Astrocyte of the cerebellum (primary cell): ENCODE measurements around the gene KIAA0513.

ENCODE experiments used
- DNase-seq: peaks from one replicate; pipeline ENCODE4 v3.0.0-alpha.2; 2011; ENCODE audit warnings: low read depth
- H3K4me3 ChIP-seq: 2 replicates; pipeline ENCODE4 v1.5.1; 2011; ENCODE audit warnings: mild to moderate bottlenecking, low read depth, low read length, moderate library complexity
- in situ Hi-C: cut with HindIII; loops from 2 replicates; pipeline ENCODE4 v1.10.0; 2017; ENCODE audit warnings: low sequenced_read_pairs
- TF ChIP-seq, protein P1 (sequence below): IDR thresholded peaks from 2 replicates; pipeline ENCODE4 v1.5.1; 2012; ENCODE audit warnings: low read length, low read depth, moderate library complexity, mild to moderate bottlenecking; ENCODE audit errors: missing control alignments

KIAA0513 gene

DNA sequence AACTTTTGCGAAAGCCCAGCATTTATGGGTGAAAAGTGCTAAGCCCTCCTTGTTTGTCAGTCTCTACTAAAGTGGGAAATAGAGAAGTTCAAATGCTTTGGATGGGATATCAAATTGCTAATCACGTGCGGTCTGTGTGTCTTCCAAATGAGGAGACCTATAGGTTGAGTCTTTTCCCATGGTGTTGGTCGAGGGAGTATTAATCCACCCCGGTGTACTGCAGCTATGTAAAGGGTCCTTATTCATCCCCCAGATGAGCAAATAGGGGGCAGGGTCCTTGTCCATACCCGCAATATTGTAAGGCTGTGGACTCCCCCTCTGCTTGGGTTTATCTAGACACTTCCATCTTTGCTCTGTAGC, 14.6 kb downstream of the KIAA0513 start:
- TF ChIP-seq, protein P1, sequence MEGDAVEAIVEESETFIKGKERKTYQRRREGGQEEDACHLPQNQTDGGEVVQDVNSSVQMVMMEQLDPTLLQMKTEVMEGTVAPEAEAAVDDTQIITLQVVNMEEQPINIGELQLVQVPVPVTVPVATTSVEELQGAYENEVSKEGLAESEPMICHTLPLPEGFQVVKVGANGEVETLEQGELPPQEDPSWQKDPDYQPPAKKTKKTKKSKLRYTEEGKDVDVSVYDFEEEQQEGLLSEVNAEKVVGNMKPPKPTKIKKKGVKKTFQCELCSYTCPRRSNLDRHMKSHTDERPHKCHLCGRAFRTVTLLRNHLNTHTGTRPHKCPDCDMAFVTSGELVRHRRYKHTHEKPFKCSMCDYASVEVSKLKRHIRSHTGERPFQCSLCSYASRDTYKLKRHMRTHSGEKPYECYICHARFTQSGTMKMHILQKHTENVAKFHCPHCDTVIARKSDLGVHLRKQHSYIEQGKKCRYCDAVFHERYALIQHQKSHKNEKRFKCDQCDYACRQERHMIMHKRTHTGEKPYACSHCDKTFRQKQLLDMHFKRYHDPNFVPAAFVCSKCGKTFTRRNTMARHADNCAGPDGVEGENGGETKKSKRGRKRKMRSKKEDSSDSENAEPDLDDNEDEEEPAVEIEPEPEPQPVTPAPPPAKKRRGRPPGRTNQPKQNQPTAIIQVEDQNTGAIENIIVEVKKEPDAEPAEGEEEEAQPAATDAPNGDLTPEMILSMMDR = no peak
- H3K4me3 ChIP-seq = no peak overlapping the region
- in situ Hi-C loops = no loop called here
- DNase-seq = no peak

DNA sequence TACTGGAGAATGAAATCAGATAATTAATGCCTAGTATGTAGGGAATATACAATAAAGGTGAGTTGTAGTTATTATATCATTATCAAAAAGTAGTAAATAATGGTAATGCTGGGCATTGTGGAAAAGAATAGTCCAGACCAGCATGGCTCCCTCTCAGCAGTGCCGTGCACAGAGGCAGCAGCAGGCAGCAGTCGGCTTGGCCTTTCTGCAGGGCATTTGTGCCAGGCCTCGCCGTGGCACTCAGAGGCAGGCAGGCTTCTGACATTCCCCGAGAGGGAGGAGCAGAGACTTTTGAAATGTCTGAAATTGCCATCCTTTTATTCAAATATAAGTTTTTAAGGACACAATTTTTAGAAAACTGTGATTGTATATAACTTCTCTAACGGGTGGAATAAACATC, 15.0 kb downstream of the KIAA0513 start:
- TF ChIP-seq, protein P1 = no peak
- H3K4me3 ChIP-seq = no peak overlapping the region
- DNase-seq = no peak
- in situ Hi-C loops = no loop called here

DNA sequence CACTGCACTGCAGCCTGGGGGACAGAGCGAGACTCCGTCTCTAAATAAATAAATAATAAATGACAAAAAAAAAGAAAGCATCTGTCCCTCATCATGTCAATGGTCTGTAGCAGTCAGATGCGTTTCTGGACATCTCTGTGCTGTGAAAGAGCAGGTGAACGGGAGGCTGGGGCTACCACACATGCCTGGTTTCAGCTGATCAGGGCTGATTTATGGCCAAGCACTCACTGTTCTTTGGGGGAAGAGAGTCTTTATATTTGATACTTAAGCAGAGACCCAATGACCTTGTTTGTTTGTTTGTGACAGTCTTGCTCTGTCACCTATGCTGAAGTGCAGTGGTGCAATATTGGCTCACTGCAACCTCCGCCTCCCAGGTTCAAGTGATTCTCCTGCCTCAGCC, 17.5 kb downstream of the KIAA0513 start:
- no peak overlapping the region for H3K4me3 ChIP-seq
- TF ChIP-seq, protein P1 = no peak
- DNase-seq = no peak
- in situ Hi-C loops = no loop called here

DNA sequence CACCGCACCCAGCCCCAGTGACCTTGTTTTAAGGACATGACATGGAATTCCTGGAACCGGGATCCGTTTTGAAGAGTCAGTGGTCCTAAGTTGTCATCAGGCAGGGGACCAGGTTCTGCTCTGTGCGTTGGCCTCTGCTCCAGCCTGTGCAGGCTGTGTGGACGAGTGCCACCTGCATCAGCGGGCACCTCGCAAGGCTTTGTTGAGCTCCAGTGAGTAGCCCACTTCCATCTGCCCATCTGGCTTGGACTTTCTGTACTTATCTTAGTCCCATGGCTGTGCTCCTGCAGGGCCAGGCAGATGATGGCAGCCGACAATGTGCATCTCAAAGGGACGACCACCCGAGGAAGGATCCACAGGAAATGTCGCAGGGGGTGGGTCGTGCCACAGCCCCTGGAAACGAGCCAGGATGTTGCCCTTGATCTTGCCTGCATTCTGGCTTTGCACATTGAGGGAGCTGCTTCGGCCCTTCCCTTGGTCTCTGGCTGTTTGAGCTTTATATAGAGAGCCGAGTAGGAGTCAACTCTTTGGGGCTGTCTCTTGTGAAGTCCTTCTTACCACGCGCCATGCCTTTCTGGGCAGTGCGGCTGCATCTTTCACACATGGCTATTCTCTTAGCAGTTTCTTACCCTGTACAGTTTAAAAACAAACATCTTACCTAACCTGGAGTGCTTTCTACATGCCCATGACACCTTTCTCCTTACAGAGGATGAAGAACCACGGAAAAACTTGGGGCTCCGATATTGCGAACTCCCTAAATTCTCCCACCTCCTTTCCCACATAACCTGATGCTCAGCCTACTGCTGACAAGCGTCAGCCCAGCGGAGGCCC, 18.3 kb downstream of the KIAA0513 start:
- H3K4me3 ChIP-seq = no peak overlapping the region
- in situ Hi-C loops = no loop called here
- DNase-seq = no peak
- TF ChIP-seq, protein P1 = no peak

DNA sequence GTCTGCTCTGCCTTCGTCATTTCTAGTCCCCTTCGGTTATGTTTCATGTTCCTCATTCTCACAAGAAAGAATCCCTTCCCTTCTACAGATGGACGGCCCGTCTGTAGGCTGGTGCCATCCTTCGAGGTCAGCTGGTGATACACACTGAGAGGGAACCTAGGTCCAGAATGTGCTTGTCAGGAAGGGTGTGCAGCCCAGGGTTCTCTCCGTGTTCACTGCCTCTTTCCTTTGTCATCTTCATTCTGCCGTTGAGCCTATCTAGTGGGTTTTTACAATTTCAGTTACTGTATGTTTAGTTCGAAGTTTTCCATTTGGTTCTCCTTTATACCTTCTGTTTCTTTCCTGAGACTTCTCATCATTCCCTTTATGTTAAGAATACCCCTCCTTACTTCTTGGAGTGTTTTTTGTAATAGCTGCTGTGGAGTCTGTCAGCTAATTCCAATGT, 18.9 kb downstream of the KIAA0513 start:
- TF ChIP-seq, protein P1 = no peak
- no peak overlapping the region for H3K4me3 ChIP-seq
- no peak for DNase-seq
- in situ Hi-C loops = no loop called here

DNA sequence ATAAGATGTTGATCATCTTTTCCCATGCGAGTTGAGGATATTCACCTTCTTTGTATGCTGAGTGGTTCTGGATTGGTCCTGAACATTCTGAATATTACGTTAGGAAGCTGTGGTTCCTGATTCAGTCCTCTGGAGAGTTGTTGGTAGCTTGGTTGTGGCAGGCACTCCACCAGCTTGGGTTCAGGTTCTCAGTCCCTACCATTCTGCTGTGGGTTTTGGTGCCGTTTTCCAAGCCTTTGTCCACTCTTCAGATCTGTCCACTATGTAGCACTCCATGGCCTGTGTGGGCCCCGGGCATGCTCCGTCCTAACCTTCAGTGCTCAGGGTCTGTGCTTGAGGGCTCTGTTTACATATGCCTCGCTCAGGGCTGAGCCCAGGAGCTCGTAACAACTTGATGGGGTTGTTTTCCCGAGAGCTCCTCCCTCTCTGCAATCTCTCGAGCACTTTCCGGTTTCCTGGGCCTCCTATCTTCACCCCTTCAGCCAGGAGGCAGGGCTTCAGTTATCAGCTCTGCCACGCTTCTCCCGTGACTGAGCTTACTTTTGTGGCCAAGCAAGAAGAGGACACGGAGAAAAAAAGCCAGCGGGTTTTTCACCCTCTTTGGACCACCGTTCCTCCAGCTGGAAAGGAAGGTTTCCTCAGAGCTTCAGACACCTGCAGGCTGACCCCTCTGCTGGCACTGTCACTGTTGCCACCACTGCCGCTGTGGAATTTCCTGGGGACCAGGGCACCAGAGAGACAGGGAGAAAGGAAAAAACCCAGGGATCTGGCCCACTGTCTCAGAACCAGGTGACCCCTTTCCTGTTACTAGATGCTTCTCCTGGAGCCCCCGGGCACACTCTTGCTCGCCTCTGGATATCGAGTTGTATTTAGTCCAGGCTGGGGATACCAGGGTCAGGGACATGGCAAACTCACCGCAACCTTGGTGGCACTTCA, 19.6 kb downstream of the KIAA0513 start:
- no peak for DNase-seq
- H3K4me3 ChIP-seq = no peak overlapping the region
- TF ChIP-seq, protein P1 = no peak
- in situ Hi-C loops = no loop called here
